ENCODE data around the gene ABI3BP.

The ABI3BP gene

GRCh38 chr3:100702082-100702979, 290.9 kb downstream of the ABI3BP start:
- DNase-seq, result no peak

DNA sequence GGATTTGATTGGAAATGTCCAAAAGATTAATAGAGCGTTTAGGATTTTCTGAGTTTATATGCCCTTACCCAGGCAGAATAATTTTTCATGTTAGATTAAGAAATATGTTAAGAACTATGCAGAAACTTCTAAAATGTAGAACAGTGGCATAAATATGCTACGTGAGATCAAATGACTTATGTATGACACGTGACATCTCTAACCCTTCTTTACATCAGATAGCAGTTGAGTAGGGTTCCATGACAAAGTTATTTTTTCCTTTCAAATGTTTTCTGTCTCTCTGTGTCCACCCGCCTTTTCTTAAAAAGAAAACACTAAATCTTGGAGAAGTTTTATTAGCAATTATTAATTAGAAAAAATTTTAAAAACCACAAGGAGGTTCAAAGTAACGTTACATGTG, 292.5 kb downstream of the ABI3BP start:
- no peak for DNase-seq

All from anterior cingulate cortex (tissue), 58 donors.